Mucosa of rectum (tissue), 2 donors: ENCODE data around the gene ACVR1C.

Source experiments
- H3K27ac ChIP-seq, 2 donors: one replicate each; pipeline ENCODE4 v1.7.0; 2013; ENCODE audit warnings: inconsistent platforms in 2 of 2, low read depth in 2 of 2, low read length in 2 of 2
- H3K27me3 ChIP-seq, 2 donors: one replicate each; pipeline ENCODE4 v1.7.0; 2013; ENCODE audit warnings: low read length in 2 of 2; ENCODE audit not compliant: control insufficient read depth in 2 of 2, insufficient read depth in 2 of 2
- H3K36me3 ChIP-seq, 2 donors: one replicate each; pipeline ENCODE4 v1.7.0; 2013; ENCODE audit warnings: low read length in 2 of 2; ENCODE audit not compliant: control insufficient read depth in 2 of 2, insufficient read depth in 2 of 2
- H3K4me1 ChIP-seq, 2 donors: one replicate each; pipeline ENCODE4 v1.7.0; 2013; ENCODE audit warnings: low read length in 2 of 2, mild to moderate bottlenecking in 1 of 2; ENCODE audit not compliant: control insufficient read depth in 2 of 2, insufficient read depth in 2 of 2
- H3K4me3 ChIP-seq, 2 donors: one replicate each; pipeline ENCODE4 v1.7.0; 2013; ENCODE audit warnings: low read length in 2 of 2
- H3K9ac ChIP-seq, 2 donors: one replicate each; pipeline ENCODE4 v1.7.0; 2013; ENCODE audit warnings: low read length in 2 of 2, low read depth in 1 of 2, mild to moderate bottlenecking in 1 of 2
- H3K9me3 ChIP-seq, 2 donors: one replicate each; pipeline ENCODE4 v1.7.0; 2013; ENCODE audit warnings: low read length in 2 of 2; ENCODE audit not compliant: control insufficient read depth in 2 of 2
- donor health status: healthy.
- donor health status: Normal muscosa, but diverticular disease.

The ACVR1C gene

GRCh38 chr2:157486596-157487270, 141.9 kb downstream of the ACVR1C start:
- H3K4me3 ChIP-seq = no peak overlapping the region
- no peaks in the 10 kb centered on the region for H3K9me3 ChIP-seq
- H3K27ac ChIP-seq = no peak overlapping the region
- H3K36me3 ChIP-seq = no peaks in the 10 kb centered on the region
- no peak overlapping the region for H3K9ac ChIP-seq
- H3K27me3 ChIP-seq = no peaks in the 10 kb centered on the region
- peaks cover 0 to 10% of the 10 kb centered on the region in 2 donors for H3K4me1 ChIP-seq

- no peak overlapping the region for H3K27ac ChIP-seq
- no peaks in the 10 kb centered on the region for H3K27me3 ChIP-seq
- no peaks in the 10 kb centered on the region for H3K9me3 ChIP-seq
- no peak overlapping the region for H3K9ac ChIP-seq
- H3K4me3 ChIP-seq = no peak overlapping the region
- no peaks in the 10 kb centered on the region for H3K4me1 ChIP-seq
- no peaks in the 10 kb centered on the region for H3K36me3 ChIP-seq
Observed at GRCh38 chr2:157480182-157480961, 148.3 kb downstream of the ACVR1C start.

GRCh38 chr2:157479081-157480027, 149.3 kb downstream of the ACVR1C start:
- H3K4me3 ChIP-seq = no peak overlapping the region
- H3K27ac ChIP-seq = no peak overlapping the region
- no peaks in the 10 kb centered on the region for H3K27me3 ChIP-seq
- no peaks in the 10 kb centered on the region for H3K9me3 ChIP-seq
- H3K36me3 ChIP-seq = no peaks in the 10 kb centered on the region
- H3K9ac ChIP-seq = no peak overlapping the region
- H3K4me1 ChIP-seq = no peaks in the 10 kb centered on the region

- H3K27me3 ChIP-seq = no peaks in the 10 kb centered on the region
- H3K36me3 ChIP-seq = no peaks in the 10 kb centered on the region
- no peaks in the 10 kb centered on the region for H3K4me1 ChIP-seq
- H3K4me3 ChIP-seq = no peak overlapping the region
- no peak overlapping the region for H3K9ac ChIP-seq
- H3K9me3 ChIP-seq = no peaks in the 10 kb centered on the region
- H3K27ac ChIP-seq = no peak overlapping the region
Observed at GRCh38 chr2:157477919-157478318, 150.7 kb downstream of the ACVR1C start.

GRCh38 chr2:157476953-157477709, 151.5 kb downstream of the ACVR1C start:
- Histone ChIP-seq H3K9ac (no peak overlapping the region), H3K4me3 (no peak overlapping the region), H3K27me3 (no peaks in the 10 kb centered on the region), H3K4me1 (no peaks in the 10 kb centered on the region), H3K9me3 (no peaks in the 10 kb centered on the region), H3K27ac (no peak overlapping the region), H3K36me3 (no peaks in the 10 kb centered on the region)
